Measurements from ENCODE around the gene WDR17. TPM values are rescaled to one million over a fixed set of nuclear protein-coding genes. Genes with fewer than 3 reads are reported as not detected.

The WDR17 gene
- total and polyA plus RNA-seq, 5 donors = 0.32 to 1.4 (median 1.2) TPM

- ATAC-seq (no peak), DNase-seq (no peak)
- Histone ChIP-seq H3K9me3 (ENCODE audit: control insufficient read depth, low read length) (no peaks in the 10 kb centered on the region), H3K4me1 (ENCODE audit: control insufficient read depth, insufficient read depth, low read length) (no peaks in the 10 kb centered on the region), H3K27ac (ENCODE audit: low read length) (no peak overlapping the region), H3K27me3 (ENCODE audit: control insufficient read depth, insufficient read depth) (no peaks in the 10 kb centered on the region), H3K4me3 (ENCODE audit: low read length) (no peak overlapping the region)
- intact Hi-C loops (cut with DNase I) = loop anchor here in 2 of 4 donors (5.0 to 10.0 kb wide), 2 partner anchors 124 to 192 kb away; no protein-coding TSS in a partner anchor
Measured at GRCh38 chr4:176150356-176150682, 84.7 kb downstream of the WDR17 start.

GRCh38 chr4:176150704-176151103 lies 85.1 kb downstream of the WDR17 start:
- H3K27ac ChIP-seq (ENCODE audit: low read length) = no peak overlapping the region
- H3K4me3 ChIP-seq (ENCODE audit: low read length) = no peak overlapping the region
- ATAC-seq (no peak), DNase-seq (no peak)
- no peaks in the 10 kb centered on the region for H3K9me3 ChIP-seq (ENCODE audit: control insufficient read depth, low read length)
- intact Hi-C loops (cut with DNase I) = loop anchor here in 2 of 4 donors (5.0 to 10.0 kb wide), 2 partner anchors 124 to 192 kb away; no protein-coding TSS in a partner anchor
- H3K4me1 ChIP-seq (ENCODE audit: control insufficient read depth, insufficient read depth, low read length) = no peaks in the 10 kb centered on the region
- no peaks in the 10 kb centered on the region for H3K27me3 ChIP-seq (ENCODE audit: control insufficient read depth, insufficient read depth)
- WGBS = 53% methylated on average over 2 of the region's 2 CpGs

- 86% methylated on average over 4 of the region's 4 CpGs for WGBS
- no peak overlapping the region for H3K27ac ChIP-seq (ENCODE audit: low read length)
- no peak for ATAC-seq
- no peak overlapping the region for H3K4me3 ChIP-seq (ENCODE audit: low read length)
- intact Hi-C loops (cut with DNase I) = loop anchor here in 2 of 4 donors (5.0 to 10.0 kb wide), 2 partner anchors 122 to 189 kb away; no protein-coding TSS in a partner anchor
- no peaks in the 10 kb centered on the region for H3K27me3 ChIP-seq (ENCODE audit: control insufficient read depth, insufficient read depth)
- H3K9me3 ChIP-seq (ENCODE audit: control insufficient read depth, low read length) = no peaks in the 10 kb centered on the region
- no peak for DNase-seq
- no peaks in the 10 kb centered on the region for H3K4me1 ChIP-seq (ENCODE audit: control insufficient read depth, insufficient read depth, low read length)
Measured at GRCh38 chr4:176153124-176153523, 87.5 kb downstream of the WDR17 start.

GRCh38 chr4:176156656-176157055 lies 91.0 kb downstream of the WDR17 start:
- no peak for DNase-seq

GRCh38 chr4:176163041-176163440 lies 97.4 kb downstream of the WDR17 start:
- intact Hi-C loops (cut with DNase I) = no loop called here

More at GRCh38 chr4:176156656-176157055, 91.0 kb downstream of the WDR17 start:
- Histone ChIP-seq H3K4me3 (ENCODE audit: low read length) (no peak overlapping the region), H3K9me3 (ENCODE audit: control insufficient read depth, low read length) (no peaks in the 10 kb centered on the region), H3K4me1 (ENCODE audit: control insufficient read depth, insufficient read depth, low read length) (no peaks in the 10 kb centered on the region), H3K27me3 (ENCODE audit: control insufficient read depth, insufficient read depth) (no peaks in the 10 kb centered on the region), H3K27ac (ENCODE audit: low read length) (no peak overlapping the region)
- 80% methylated on average over 5 of the region's 5 CpGs for WGBS
- intact Hi-C loops (cut with DNase I) = loop anchor here in 1 of 4 donors (10.0 kb wide), 1 partner anchor 118 kb away; no protein-coding TSS in a partner anchor
- peak; percentile 48 to 84 for ATAC-seq

GRCh38 chr4:176185051-176185450 lies 119.4 kb downstream of the WDR17 start:
- H3K27ac ChIP-seq (ENCODE audit: low read length) = no peak overlapping the region
- H3K9me3 ChIP-seq (ENCODE audit: control insufficient read depth, low read length) = no peaks in the 10 kb centered on the region
- ATAC-seq (peak in 1 of 2 donors; percentile 72), DNase-seq (no peak)
- no peak overlapping the region for H3K4me3 ChIP-seq (ENCODE audit: low read length)
- no peaks in the 10 kb centered on the region for H3K27me3 ChIP-seq (ENCODE audit: control insufficient read depth, insufficient read depth)
- intact Hi-C loops (cut with DNase I) = no loop called here
- no peaks in the 10 kb centered on the region for H3K4me1 ChIP-seq (ENCODE audit: control insufficient read depth, insufficient read depth, low read length)
- WGBS = 13% methylated on average over 1 of the region's 1 CpG

More at GRCh38 chr4:176163041-176163440, 97.4 kb downstream of the WDR17 start:
- no peaks in the 10 kb centered on the region for H3K4me1 ChIP-seq (ENCODE audit: control insufficient read depth, insufficient read depth, low read length)
- WGBS = 94% methylated on average over 3 of the region's 3 CpGs
- ATAC-seq (no peak), DNase-seq (no peak)
- no peaks in the 10 kb centered on the region for H3K27me3 ChIP-seq (ENCODE audit: control insufficient read depth, insufficient read depth)
- no peaks in the 10 kb centered on the region for H3K9me3 ChIP-seq (ENCODE audit: control insufficient read depth, low read length)
- H3K4me3 ChIP-seq (ENCODE audit: low read length) = no peak overlapping the region
- H3K27ac ChIP-seq (ENCODE audit: low read length) = no peak overlapping the region

- no peaks in the 10 kb centered on the region for H3K4me1 ChIP-seq (ENCODE audit: control insufficient read depth, insufficient read depth, low read length)
- ATAC-seq = no peak
- DNase-seq = no peak
- no peak overlapping the region for H3K27ac ChIP-seq (ENCODE audit: low read length)
- intact Hi-C loops (cut with DNase I) = no loop called here
- H3K4me3 ChIP-seq (ENCODE audit: low read length) = no peak overlapping the region
- no peaks in the 10 kb centered on the region for H3K9me3 ChIP-seq (ENCODE audit: control insufficient read depth, low read length)
- 61% methylated on average over 2 of the region's 2 CpGs for WGBS
- no peaks in the 10 kb centered on the region for H3K27me3 ChIP-seq (ENCODE audit: control insufficient read depth, insufficient read depth)
Measured at GRCh38 chr4:176186067-176186466, 120.4 kb downstream of the WDR17 start.

- intact Hi-C loops (cut with DNase I) = no loop called here
- Histone ChIP-seq H3K27ac (ENCODE audit: low read length) (no peak overlapping the region), H3K4me3 (ENCODE audit: low read length) (no peak overlapping the region), H3K4me1 (ENCODE audit: control insufficient read depth, insufficient read depth, low read length) (no peaks in the 10 kb centered on the region), H3K27me3 (ENCODE audit: control insufficient read depth, insufficient read depth) (no peaks in the 10 kb centered on the region), H3K9me3 (ENCODE audit: control insufficient read depth, low read length) (no peaks in the 10 kb centered on the region)
- DNase-seq = no peak
- 62% methylated on average over 6 of the region's 6 CpGs for WGBS
- no peak for ATAC-seq
Measured at GRCh38 chr4:176186671-176187395, 121.2 kb downstream of the WDR17 start.

GRCh38 chr4:176187624-176188023 lies 122.0 kb downstream of the WDR17 start:
- intact Hi-C loops (cut with DNase I) = no loop called here
- no peak for ATAC-seq

GRCh38 chr4:176188654-176189053 lies 123.0 kb downstream of the WDR17 start:
- Histone ChIP-seq H3K4me3 (ENCODE audit: low read length) (no peak overlapping the region), H3K27ac (ENCODE audit: low read length) (no peak overlapping the region), H3K9me3 (ENCODE audit: control insufficient read depth, low read length) (no peaks in the 10 kb centered on the region), H3K27me3 (ENCODE audit: control insufficient read depth, insufficient read depth) (no peaks in the 10 kb centered on the region), H3K4me1 (ENCODE audit: control insufficient read depth, insufficient read depth, low read length) (no peaks in the 10 kb centered on the region)
- DNase-seq = no peak
- no peak for ATAC-seq
- intact Hi-C loops (cut with DNase I) = no loop called here

More at GRCh38 chr4:176187624-176188023, 122.0 kb downstream of the WDR17 start:
- DNase-seq = no peak
- H3K4me1 ChIP-seq (ENCODE audit: control insufficient read depth, insufficient read depth, low read length) = no peaks in the 10 kb centered on the region
- H3K4me3 ChIP-seq (ENCODE audit: low read length) = no peak overlapping the region
- no peaks in the 10 kb centered on the region for H3K9me3 ChIP-seq (ENCODE audit: control insufficient read depth, low read length)
- no peak overlapping the region for H3K27ac ChIP-seq (ENCODE audit: low read length)
- WGBS = 59% methylated on average over 2 of the region's 2 CpGs
- H3K27me3 ChIP-seq (ENCODE audit: control insufficient read depth, insufficient read depth) = no peaks in the 10 kb centered on the region

- 75% methylated on average over 11 of the region's 11 CpGs for WGBS
- no peaks in the 10 kb centered on the region for H3K9me3 ChIP-seq (ENCODE audit: control insufficient read depth, low read length)
- no peak overlapping the region for H3K4me3 ChIP-seq (ENCODE audit: low read length)
- DNase-seq = no peak
- no peak overlapping the region for H3K27ac ChIP-seq (ENCODE audit: low read length)
- no peak for ATAC-seq
- intact Hi-C loops (cut with DNase I) = loop anchor here in 1 of 4 donors (10.0 kb wide), 1 partner anchor 125 kb away; the partner anchor contains the start of gene SPCS3
- H3K27me3 ChIP-seq (ENCODE audit: control insufficient read depth, insufficient read depth) = no peaks in the 10 kb centered on the region
- no peaks in the 10 kb centered on the region for H3K4me1 ChIP-seq (ENCODE audit: control insufficient read depth, insufficient read depth, low read length)
Measured at GRCh38 chr4:176189891-176190795, 124.5 kb downstream of the WDR17 start.
